MM.1S (cell line): ENCODE results near the gene KAZALD1.

ENCODE experiments used
- DNase-seq: peaks from one replicate; pipeline ENCODE4 v3.0.0-alpha.2; 2015
- H2AFZ ChIP-seq: fragments of 300-600 bp; sonication (generic); 2 replicates; pipeline ENCODE4 v1.6.0; 2016; ENCODE audit warnings: antibody characterized with exemption, low read length
- H3F3A ChIP-seq: fragments of 300-600 bp; sonication (generic); 2 replicates; pipeline ENCODE4 v1.6.1; 2016; ENCODE audit warnings: mild to moderate bottlenecking, antibody characterized with exemption, low read length, moderate library complexity, mixed read lengths; ENCODE audit not compliant: insufficient read depth
- H3K27ac ChIP-seq: fragments of 300-600 bp; sonication (generic); 2 replicates; pipeline ENCODE4 v1.5.1; 2016; ENCODE audit warnings: mild to moderate bottlenecking, low read length
- H3K27me3 ChIP-seq: fragments of 300-600 bp; sonication (generic); replicated peaks from 2 replicates; pipeline ENCODE4 v1.6.0; 2016; ENCODE audit warnings: low read length; ENCODE audit not compliant: insufficient read depth
- H3K36me3 ChIP-seq: fragments of 300-600 bp; sonication (generic); replicated peaks from 2 replicates; pipeline ENCODE4 v1.6.1; 2016; ENCODE audit warnings: mild to moderate bottlenecking, low read length, mixed read lengths; ENCODE audit not compliant: insufficient read depth
- H3K4me1 ChIP-seq: fragments of 300-600 bp; sonication (generic); 2 replicates; pipeline ENCODE4 v1.6.1; 2016; ENCODE audit warnings: low read length, mixed read lengths
- H3K4me2 ChIP-seq: fragments of 300-600 bp; sonication (generic); 2 replicates; pipeline ENCODE4 v1.6.0; 2016; ENCODE audit warnings: low read depth, low read length
- H3K4me3 ChIP-seq: fragments of 300-600 bp; sonication (generic); 2 replicates; pipeline ENCODE4 v1.5.1; 2016; ENCODE audit warnings: low read length, mixed read lengths
- H3K79me2 ChIP-seq: fragments of 300-600 bp; sonication (generic); 2 replicates; pipeline ENCODE4 v1.6.1; 2016; ENCODE audit warnings: mixed run types, low read length, mixed read lengths
- H3K9ac ChIP-seq: fragments of 300-600 bp; sonication (generic); 2 replicates; pipeline ENCODE4 v1.6.1; 2016; ENCODE audit warnings: low read length, mixed read lengths
- H3K9me2 ChIP-seq: fragments of 300-600 bp; sonication (generic); replicated peaks from 2 replicates; pipeline ENCODE4 v1.6.1; 2016; ENCODE audit warnings: mild to moderate bottlenecking, low read length, mixed read lengths; ENCODE audit not compliant: insufficient read depth
- H3K9me3 ChIP-seq: fragments of 300-600 bp; sonication (generic); replicated peaks from 2 replicates; pipeline ENCODE4 v1.6.1; 2016; ENCODE audit warnings: mild to moderate bottlenecking, low read length, mixed read lengths; ENCODE audit not compliant: insufficient read depth
- H4K20me1 ChIP-seq: fragments of 300-600 bp; sonication (generic); 2 replicates; pipeline ENCODE4 v1.6.1; 2016; ENCODE audit warnings: mild to moderate bottlenecking, low read length, moderate library complexity, mixed read lengths; ENCODE audit not compliant: insufficient read depth
- EZH2 ChIP-seq: fragments of 300-600 bp; sonication (generic); optimal IDR thresholded peaks from 2 replicates; pipeline ENCODE3; 2017; ENCODE audit warnings: low read depth, mild to moderate bottlenecking, antibody characterized with exemption, low read length, mixed read lengths
- EZH2phosphoT487 ChIP-seq: fragments of 300-600 bp; sonication (generic); IDR thresholded peaks from 2 replicates; pipeline ENCODE4 v1.6.1; 2018; ENCODE audit warnings: antibody characterized with exemption, low read length
- TF ChIP-seq, protein P1 (sequence below): fragments of 300-600 bp; sonication (generic); IDR thresholded peaks from 2 replicates; pipeline ENCODE4 v1.5.1; 2016; ENCODE audit warnings: antibody characterized with exemption, low read length, mixed read lengths

Gene KAZALD1

DNA sequence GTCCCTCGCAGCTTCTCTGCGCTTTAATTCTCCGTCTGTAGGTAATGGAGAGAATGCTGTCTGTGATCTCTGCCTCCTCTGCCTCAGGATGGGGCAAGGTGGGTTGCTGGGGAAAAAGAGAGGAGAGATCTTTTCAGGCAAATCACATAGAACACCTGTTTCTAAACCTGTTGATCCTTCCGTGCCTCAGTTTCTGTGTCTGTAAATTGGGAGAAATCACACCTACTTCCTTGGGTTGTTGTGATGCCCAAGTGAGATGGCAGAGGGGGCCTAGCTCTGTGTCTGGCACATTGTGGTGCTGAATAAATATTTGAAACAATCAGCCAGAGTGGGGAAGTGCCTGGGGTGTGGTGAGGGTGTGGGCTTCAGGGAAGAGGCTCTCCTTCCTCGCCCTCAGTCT lies 28.8 kb downstream of the KAZALD1 start:
- no peaks in the 10 kb centered on the region for H3F3A ChIP-seq
- H3K36me3 ChIP-seq, result no peaks in the 10 kb centered on the region
- H3K4me3 ChIP-seq, result no peak overlapping the region
- DNase-seq, result no peak
- no peak overlapping the region for H3K9ac ChIP-seq
- no peak overlapping the region for H2AFZ ChIP-seq
- H3K4me2 ChIP-seq, result no peak overlapping the region
- H3K27ac ChIP-seq, result no peak overlapping the region
- no peaks in the 10 kb centered on the region for H3K9me2 ChIP-seq
- H3K27me3 ChIP-seq, result peaks cover 94% of the 10 kb centered on the region
- H3K9me3 ChIP-seq, result no peaks in the 10 kb centered on the region
- TF ChIP-seq EZH2 (no peak), EZH2phosphoT487 (no peak)
- TF ChIP-seq, protein P1, sequence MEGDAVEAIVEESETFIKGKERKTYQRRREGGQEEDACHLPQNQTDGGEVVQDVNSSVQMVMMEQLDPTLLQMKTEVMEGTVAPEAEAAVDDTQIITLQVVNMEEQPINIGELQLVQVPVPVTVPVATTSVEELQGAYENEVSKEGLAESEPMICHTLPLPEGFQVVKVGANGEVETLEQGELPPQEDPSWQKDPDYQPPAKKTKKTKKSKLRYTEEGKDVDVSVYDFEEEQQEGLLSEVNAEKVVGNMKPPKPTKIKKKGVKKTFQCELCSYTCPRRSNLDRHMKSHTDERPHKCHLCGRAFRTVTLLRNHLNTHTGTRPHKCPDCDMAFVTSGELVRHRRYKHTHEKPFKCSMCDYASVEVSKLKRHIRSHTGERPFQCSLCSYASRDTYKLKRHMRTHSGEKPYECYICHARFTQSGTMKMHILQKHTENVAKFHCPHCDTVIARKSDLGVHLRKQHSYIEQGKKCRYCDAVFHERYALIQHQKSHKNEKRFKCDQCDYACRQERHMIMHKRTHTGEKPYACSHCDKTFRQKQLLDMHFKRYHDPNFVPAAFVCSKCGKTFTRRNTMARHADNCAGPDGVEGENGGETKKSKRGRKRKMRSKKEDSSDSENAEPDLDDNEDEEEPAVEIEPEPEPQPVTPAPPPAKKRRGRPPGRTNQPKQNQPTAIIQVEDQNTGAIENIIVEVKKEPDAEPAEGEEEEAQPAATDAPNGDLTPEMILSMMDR, result no peak
- H3K79me2 ChIP-seq, result no peaks in the 10 kb centered on the region
- H4K20me1 ChIP-seq, result no peaks in the 10 kb centered on the region
- no peaks in the 10 kb centered on the region for H3K4me1 ChIP-seq

DNA sequence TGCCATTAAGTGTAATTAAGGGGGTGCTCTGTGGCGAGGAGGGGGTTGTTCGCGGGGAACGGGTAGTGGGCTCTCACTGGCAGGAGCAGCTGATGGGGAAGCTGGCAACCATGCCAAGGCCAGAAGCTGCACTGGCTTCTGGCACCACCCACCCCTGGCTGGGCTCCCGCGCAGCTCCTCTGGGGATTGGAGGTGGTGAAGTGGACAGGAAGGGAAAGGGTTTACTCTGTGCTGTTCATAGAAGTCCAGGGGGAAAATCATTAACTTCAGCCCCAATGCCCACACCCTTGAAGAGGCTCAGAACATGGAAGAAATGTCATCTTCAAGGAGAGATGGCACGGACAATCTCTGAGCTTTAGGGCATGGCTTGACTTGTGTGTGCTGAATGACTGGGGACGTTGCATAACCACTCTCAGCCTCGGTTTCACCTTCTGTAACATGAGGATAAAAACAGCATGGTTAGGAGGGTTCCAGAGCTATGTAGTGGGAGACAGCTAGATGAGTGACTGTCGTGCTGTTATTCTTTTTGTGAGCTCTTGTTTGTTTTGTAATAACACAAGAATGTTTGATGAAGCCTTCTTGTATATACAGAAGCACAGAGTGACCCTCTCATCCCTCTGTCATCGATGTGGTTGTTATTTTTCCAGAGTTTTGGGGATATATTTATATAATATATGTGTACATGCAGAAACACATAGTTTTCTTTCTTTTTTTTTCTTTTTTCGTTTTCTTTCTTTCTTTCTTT lies 29.9 kb downstream of the KAZALD1 start:
- H4K20me1 ChIP-seq, result no peaks in the 10 kb centered on the region
- no peak for DNase-seq

DNA sequence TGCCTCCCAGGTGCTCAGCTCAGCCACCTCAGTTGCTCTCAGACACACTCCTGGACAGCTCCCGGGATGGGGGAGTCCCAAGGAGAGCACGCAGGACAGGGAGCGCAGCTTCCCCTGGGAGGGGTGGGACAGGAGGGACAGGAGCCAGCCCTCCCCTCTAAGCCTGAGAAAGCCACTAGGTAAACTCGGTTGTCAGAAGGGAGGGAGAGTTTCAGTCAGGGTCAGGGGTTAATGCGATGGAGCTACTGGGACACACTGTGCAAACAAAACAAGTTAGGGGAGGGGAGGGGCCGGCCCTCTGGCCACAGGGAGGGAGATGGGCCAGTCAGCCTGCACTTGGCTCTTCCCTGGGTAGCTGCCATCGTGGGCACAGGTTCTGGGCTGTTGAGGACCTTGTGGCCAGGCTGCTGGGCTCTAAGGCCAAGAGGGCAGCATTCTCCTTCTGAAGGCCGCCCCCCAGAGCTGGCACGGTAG lies 31.1 kb downstream of the KAZALD1 start:
- H3K36me3 ChIP-seq, result no peaks in the 10 kb centered on the region
- H3K9ac ChIP-seq, result no peak overlapping the region
- no peaks in the 10 kb centered on the region for H4K20me1 ChIP-seq
- H3K27me3 ChIP-seq, result peaks cover 71% of the 10 kb centered on the region
- no peaks in the 10 kb centered on the region for H3K9me2 ChIP-seq
- DNase-seq, result no peak
- H3K4me2 ChIP-seq, result no peak overlapping the region
- H3K79me2 ChIP-seq, result no peaks in the 10 kb centered on the region
- H2AFZ ChIP-seq, result no peak overlapping the region
- H3K4me3 ChIP-seq, result no peak overlapping the region
- TF ChIP-seq, protein P1, result no peak
- TF ChIP-seq EZH2phosphoT487 (no peak), EZH2 (no peak)
- H3K27ac ChIP-seq, result no peak overlapping the region
- H3K9me3 ChIP-seq, result no peaks in the 10 kb centered on the region
- H3K4me1 ChIP-seq, result no peaks in the 10 kb centered on the region
- no peaks in the 10 kb centered on the region for H3F3A ChIP-seq

More for the DNA sequence above, 29.9 kb downstream of the KAZALD1 start:
- TF ChIP-seq, protein P1, result no peak
- TF ChIP-seq EZH2, result no peak
- no peak for TF ChIP-seq EZH2phosphoT487
- H3K9me2 ChIP-seq, result no peaks in the 10 kb centered on the region
- peaks cover 83% of the 10 kb centered on the region for H3K27me3 ChIP-seq
- H2AFZ ChIP-seq, result no peak overlapping the region
- H3F3A ChIP-seq, result no peaks in the 10 kb centered on the region
- H3K4me3 ChIP-seq, result no peak overlapping the region
- H3K36me3 ChIP-seq, result no peaks in the 10 kb centered on the region
- no peak overlapping the region for H3K4me2 ChIP-seq
- no peak overlapping the region for H3K9ac ChIP-seq
- H3K79me2 ChIP-seq, result no peaks in the 10 kb centered on the region
- no peak overlapping the region for H3K27ac ChIP-seq
- no peaks in the 10 kb centered on the region for H3K4me1 ChIP-seq
- H3K9me3 ChIP-seq, result no peaks in the 10 kb centered on the region
